Posterior cingulate gyrus (tissue), 11 donors: Measurements from ENCODE around the gene TLE6.
"Not testable (repeated sequence)": the region's sequence is repeated elsewhere in the genome, so short reads cannot be mapped to it uniquely, and the experiment has no call there.

ENCODE experiments used
- DNase-seq, 10 donors: peaks; one replicate each; pipeline versions ENCODE4 v3.0.0 to v3.0.0-alpha.2; 2020 to 2021; ENCODE audit warnings: mixed read lengths in 3 of 10
- intact Hi-C: fragments of 100-400 bp; cut with DNase I; formaldehyde crosslinking; loops from one replicate; pipeline ENCODE4 v1.15.1; 2023

Gene TLE6

DNA sequence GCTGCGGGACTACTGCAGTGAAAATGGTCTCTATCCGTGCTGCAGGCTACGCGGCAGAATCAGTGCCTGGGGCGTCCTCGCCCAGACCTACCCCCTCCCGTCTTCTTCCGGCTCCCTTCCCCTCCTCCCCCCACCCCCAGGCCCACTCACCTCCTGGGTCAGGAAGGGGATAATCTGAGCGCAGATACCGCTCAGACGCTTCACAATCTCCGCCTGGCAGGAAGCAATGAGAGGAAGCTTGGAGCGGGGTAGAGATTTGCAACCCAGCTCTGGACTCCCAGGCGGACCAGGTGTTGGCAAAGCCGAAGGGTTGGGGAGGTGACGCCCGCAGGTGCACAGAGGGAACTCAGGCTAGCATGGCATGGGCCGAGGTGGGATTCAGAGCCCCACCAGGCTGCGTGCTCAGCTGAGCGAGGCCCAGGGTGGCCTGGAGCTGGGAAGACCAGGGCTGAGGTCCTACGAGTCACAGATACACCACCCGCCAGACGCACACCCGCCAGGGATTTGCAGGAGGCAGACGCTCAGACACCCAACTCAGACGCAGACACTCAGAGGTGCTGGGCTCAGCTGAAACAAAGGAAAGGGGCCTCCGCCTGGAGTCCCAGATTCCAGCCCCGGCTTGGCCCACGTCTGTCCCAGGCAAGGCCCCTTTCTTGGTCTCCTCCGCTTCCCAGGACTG is 47.6 kb downstream of the TLE6 start:
- DNase-seq, result no peak
- intact Hi-C loops, result no loop called here

GRCh38 chr19:3025549-3025886 is 48.2 kb downstream of the TLE6 start:
- no peak for DNase-seq
- intact Hi-C loops, result no loop called here

- no peak for DNase-seq
- intact Hi-C loops, result no loop called here
Observed at GRCh38 chr19:3026768-3027167, 49.4 kb downstream of the TLE6 start.

DNA sequence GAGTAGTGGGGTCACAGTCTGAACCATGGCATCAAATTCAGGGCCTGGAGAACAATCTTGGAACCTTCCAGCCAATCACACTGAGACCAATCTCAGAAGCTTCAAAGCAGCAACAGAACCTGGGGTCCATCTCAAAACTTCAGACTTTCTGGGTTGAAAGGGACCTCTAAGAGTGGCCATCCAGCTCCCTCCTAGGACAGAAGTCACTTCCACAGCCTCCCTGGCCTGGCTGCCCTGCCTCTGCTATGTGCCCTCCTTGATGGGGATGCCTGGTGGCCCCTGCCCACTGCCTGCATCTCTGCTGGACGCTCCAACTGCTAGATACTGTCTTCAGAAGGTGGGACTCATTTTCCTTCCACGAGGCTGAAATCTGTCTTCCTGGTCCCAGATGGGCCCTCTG is 49.9 kb downstream of the TLE6 start:
- DNase-seq, result no peak
- intact Hi-C loops, result no loop called here

DNA sequence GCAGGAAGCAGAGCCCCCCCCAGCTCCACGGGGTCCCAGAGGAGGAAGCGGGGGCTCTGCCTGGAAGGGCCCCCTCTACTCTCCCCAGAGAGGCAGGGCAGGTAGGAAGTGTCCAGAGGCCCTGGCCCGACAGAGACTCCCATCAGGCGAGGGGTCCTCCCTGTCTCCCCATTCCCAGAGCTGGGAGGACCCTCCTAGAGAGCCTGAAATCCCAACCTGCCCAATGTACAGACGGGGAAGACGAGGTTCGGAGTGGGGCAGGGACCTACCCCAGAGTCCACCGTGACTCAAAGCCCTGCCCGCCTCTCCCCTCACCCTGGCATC is 50.6 kb downstream of the TLE6 start:
- intact Hi-C loops, result no loop called here
- DNase-seq, result no peak

DNA sequence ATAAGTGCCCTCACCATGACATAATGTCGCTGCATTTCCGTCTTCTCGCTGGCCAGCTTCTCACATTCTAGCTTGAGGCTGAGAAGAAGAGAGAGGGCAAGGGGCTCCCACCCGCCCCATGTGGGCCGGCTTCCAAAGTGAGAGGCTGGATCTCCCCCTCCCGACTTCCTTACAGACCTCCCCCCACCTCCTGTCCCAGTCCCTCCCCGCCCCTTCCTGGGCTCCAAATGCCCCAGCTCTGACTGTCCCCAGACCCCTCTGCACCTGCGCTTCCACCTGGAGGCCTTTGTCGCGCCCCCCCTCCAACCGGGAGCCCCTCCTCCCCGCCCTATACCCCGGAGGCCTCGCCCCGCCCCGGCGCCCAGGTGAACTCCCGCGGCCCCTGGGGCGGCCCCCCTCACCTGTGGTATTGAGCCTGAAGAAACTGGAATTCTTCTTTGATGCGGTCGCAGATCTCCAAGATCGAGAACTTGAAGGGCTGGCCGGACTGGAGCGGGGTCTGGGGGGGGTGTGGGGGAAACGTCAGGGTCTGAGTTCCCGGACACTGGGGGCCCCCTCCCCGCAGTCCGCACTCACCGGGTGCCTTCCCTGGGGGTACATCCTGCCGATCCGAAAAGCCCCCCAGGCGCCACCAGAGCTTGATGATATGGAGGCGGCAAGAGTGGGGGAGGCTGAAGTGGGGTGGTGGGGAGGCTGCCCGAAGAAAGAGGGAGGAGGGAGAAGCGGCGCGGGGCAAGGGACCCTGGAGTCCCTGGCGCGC is 51.1 kb downstream of the TLE6 start:
- intact Hi-C loops, result no loop called here
- no peak for DNase-seq

DNA sequence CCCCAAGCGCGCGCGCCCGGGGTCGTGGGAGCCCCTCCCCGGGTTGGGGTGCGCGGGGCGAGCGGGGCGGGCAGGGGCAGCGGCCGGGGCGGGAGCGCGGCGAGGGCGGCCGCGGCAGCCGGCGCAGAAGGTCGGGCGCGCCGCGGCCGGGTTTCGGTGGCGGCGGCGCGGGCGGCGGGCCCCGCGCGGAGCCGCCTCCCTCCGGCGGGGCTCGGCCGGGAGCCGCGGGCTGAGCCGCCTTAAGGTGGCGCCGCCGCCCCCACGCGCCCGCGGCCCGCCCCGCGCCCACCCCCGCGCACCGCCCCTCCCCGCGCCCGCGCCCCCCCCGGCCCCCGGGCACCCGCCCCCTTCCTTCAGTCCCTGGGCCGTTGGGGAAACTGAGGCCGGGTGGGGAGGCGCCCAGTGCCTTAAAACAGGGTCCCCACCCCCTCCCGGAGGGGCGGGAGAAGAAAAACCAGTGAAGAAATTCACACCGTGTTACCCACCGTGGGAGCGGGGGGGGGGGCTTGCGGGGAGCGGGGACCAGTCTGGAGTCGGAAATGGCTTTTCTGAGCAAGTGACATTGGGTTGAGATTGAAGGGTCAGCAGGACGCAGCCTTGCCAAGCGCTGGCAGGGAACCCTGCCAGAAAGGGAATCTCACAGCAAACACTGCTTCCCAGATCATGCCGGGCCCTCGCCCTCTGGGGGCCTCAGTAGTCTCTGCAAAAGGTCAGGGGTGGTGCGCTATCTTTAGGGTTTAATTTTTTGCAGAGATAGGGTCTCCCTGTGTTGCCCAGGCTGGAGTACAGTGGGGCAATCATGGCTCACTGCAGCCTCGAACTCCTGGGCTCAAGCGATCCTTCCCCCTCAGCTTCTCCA is 51.9 kb downstream of the TLE6 start, which contains the start of gene TLE2:
TLE2 (minus strand) TSS at position 216 of the 859 bp plus-strand sequence. CDS start 376 bp downstream, outside the sequence.
- no peak for DNase-seq
- intact Hi-C loops, result no loop called here

- intact Hi-C loops, result no loop called here
- DNase-seq, result peak in 1 of 10 donors; percentile 60
Observed at GRCh38 chr19:3031607-3031867, 54.2 kb downstream of the TLE6 start.

DNA sequence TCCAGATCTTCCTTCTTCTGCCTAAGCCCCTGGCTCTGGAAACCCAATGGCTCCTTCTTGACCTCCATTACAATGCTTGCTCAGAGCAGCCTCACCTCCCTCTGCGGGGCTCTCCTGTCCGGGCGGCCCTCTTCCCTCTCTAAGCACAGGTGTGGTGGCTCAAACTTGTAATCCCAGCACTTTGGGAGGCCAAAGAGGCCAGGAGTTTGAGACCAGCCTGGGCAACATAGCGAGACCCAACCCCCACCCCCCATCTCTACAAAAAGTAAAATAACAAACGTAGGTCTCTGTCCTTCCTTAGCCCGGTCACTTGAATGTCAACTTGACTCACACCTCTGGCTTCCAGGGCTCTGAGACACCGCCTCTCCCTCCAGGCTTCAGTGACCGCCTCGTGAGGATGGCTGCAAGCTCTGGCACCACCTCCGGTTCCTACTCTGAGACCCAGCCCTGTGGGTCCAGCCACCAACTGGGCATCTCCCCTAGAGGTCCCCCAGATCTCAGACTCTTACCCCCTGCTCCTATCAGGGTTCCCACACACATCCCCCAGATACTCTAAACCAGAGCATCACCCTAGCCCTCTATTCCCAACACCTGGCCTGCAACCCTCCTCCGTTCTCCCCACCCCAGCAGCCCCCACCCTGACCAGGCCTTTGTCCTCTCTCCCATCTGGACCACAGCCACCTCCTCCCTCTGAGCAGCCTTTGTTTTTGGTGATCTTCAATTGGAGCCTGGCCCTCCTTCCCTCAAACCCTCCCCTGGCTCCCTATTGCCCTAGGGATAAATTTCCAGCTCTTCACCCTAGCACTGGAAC is 56.4 kb downstream of the TLE6 start:
- intact Hi-C loops, result no loop called here
- peak in 3 of 10 donors; percentile 33 to 45 (median 37) for DNase-seq

- intact Hi-C loops, result no loop called here
- no peak for DNase-seq
Observed at GRCh38 chr19:3034406-3034655, 57.0 kb downstream of the TLE6 start.

DNA sequence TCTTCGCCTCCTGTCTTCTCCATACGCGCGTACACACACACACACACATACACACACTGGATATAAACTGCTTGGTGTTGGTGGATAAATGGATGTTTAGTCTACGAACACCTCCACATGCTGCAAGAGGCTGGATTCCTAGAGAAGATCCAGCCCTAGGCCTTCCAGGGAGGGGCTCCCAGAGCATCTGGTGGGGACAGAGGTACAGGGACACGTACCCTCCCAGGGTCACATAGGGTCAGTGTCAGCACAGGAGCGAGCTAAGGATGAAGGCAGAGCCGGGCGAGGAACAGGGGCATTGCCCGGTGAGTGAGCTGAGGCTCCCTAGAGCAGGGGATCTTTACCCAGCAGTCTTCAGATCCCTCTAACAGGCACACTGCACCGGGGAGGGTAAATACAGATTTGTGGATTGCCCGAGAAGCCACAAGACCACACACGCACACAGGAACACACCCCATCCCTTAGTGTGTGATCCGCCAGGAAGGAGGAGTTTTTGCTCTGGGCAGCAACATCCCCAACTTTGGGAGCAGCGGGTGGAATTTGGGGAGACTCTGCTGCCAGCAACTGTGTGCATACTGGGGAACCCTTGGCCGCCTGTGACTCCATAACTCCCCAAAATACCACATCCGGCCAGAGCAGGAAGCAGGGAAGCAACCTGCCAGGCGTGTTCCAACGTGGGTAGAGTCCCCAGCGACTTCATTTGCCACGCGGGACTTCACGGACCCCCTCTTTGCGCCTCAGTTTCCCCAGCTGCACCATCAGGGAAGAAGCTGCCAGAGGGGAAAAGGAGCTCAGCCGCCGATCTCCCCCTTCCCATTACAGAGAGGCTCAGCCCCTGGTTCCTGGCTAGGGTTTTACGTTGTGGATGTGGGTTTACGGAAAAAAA is 57.5 kb downstream of the TLE6 start:
- intact Hi-C loops, result no loop called here
- DNase-seq, result peak in 3 of 10 donors; percentile 22 to 29 (median 25)

DNA sequence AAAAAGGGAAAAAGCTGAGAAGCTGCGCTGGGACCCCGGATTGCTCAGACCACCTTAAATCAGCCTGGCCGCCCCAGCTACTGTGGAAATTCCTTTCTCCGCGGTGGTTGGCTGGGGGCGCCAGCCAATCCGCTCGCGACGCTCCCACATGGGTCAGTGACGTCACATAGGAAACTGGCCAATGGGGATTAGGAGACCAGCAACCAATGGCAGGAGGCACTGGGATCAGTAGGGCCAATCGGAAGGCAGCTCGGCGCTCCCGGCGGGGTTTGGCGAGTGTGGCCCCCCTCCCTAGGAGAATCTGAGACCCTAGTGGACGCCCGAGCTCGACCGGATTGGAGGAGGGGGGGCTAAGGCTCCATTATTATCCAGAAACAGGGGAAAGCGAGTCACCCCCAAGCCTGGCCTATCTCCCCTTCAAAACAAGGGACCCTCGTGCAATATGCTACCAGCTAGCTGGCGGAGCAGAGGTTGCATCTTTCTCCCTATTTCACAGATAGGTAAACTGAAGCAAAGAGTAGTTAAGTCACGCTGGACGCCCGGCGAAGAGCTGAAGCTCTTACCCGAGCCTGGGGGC is 58.3 kb downstream of the TLE6 start:
- peak; percentile 89 to 99 (median 94) for DNase-seq
- intact Hi-C loops, result loop anchor here (1.0 to 2.0 kb wide), 2 partner anchors 58 to 59 kb away; partner anchors contain the start of genes GNA11 and TLE6

- intact Hi-C loops, result loop anchor here (1.0 to 2.0 kb wide), 2 partner anchors 58 to 59 kb away; partner anchors contain the start of genes GNA11 and TLE6
Observed at GRCh38 chr19:3036119-3036976, 59.0 kb downstream of the TLE6 start.

GRCh38 chr19:3036977-3037544 is 59.7 kb downstream of the TLE6 start:
- intact Hi-C loops, result loop anchor here (1.0 to 2.0 kb wide), 2 partner anchors 58 to 60 kb away; partner anchors contain the start of genes GNA11 and TLE6
- DNase-seq, result not testable (repeated sequence)

More at GRCh38 chr19:3036119-3036976, 59.0 kb downstream of the TLE6 start:
- peak; percentile 92 to 99 (median 95) for DNase-seq

DNA sequence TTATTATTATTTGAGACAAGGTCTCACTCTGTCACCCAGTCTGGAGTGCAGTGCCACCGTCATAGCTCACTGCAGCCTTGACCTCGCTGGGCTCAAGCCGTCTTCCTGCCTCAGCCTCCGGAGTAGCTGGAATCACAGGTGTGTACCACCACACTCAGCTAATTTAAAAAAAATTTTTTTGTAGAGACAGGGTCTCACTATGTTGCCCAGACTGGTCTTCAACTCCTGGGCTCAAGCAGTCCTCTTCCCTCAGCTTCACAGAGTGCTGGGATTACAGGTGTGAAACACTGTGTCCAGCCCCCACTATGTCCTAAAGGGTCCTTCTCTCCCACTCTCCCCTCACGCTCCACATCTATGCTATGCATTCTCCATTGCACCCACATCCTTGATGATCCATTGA is 60.9 kb downstream of the TLE6 start:
- intact Hi-C loops, result no loop called here
- DNase-seq, result no peak

DNA sequence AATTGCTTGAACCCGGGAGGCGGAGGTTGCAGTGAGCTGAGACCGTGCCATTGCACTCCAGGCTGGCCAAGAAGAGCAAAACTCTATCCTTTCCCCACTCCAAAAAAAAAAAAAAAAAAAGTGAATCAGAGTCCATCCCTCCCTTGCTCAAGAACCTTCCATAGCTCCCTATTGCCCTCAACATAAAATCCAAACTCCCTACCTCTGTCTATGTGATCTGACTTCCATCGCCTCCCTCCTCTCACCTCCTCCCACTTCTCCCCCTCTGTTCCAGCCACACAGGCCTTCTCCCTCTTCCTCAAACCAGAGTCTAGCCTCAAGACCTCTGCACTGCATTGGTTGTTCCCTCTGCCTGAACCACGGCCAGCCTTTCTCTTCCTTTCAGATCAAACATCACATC is 61.8 kb downstream of the TLE6 start:
- intact Hi-C loops, result no loop called here
- DNase-seq, result no peak

DNA sequence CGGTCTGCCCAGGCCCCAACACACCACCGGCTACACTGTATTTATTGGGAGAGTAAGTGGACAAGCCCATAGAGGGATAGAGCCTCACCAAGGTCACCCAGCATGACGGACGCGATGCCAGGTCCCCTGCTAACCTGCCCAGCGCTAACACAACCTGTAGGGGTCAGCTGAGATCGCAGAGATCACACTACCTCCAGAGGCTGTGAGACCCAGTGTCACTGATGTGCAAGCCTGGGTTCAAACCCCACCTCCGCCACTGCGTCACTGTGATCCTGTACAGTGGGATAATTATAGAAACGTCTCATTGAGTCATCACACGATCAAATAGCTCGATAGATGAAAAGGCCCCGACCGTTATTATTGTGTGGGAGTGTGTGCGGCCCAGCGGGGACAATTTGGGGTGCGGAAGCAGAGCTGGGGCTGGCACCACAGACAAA is 62.3 kb downstream of the TLE6 start:
- no peak for DNase-seq
- intact Hi-C loops, result no loop called here

DNA sequence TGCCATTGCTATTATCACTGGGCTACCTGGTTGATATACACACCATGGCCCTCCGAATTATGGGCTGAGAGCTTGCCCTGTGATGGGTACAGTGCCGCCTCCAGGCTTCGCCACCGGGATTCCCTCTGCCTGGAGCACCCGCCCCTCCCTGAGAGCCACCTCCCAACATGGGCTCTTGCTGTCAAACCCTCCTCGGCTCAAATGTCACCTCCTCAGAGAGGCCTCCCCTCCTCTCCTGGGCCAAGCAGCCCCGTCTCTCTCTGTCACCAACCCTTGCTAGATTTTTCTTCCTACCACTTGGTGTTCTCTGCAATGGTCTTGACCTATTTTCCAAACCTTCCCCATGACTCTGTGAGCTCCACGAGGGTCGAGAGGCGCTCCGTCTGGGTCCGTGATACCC is 64.0 kb downstream of the TLE6 start:
- no peak for DNase-seq
- intact Hi-C loops, result no loop called here
